ENCODE measurements around the gene GPBAR1.

Gene GPBAR1

DNA sequence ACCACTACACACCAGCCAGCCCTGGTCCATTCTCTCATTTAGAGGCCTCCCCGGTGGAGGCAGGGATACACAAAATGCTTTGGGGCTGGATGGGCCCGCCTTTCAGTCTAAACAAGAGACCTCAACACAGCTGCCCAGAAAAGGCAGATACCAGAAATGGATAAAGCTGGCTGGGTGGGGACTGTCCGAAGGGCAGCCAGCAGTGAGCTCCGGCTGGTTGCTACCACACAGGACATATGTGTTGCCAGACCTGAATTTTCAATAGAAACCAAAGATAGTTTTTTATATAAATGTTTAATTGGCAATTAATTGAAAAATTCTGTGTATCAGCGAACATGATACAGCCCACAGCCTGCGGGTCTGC, 1.4 kb downstream of the GPBAR1 start:
- Histone ChIP-seq H3K4me3 (IDR thresholded peaks at IDR 0.05; ENCODE audit: insufficient read depth, low read depth, low read length) (no peak overlapping the region), H2AFZ (ENCODE audit: low read depth) (no peak overlapping the region), H3K36me3 (ENCODE audit: insufficient read depth) (no peaks in the 10 kb centered on the region), H3K27me3 (ENCODE audit: insufficient read depth, low read depth) (no peaks in the 10 kb centered on the region), H3K4me2 (no peak overlapping the region), H3K9ac (no peak overlapping the region), H3K79me2 (ENCODE audit: insufficient read depth, low read depth) (no peaks in the 10 kb centered on the region), H3K27ac (no peak overlapping the region), H3K4me1 (ENCODE audit: low read depth, poor library complexity, severe bottlenecking) (peaks cover 27% of the 10 kb centered on the region), H4K20me1 (ENCODE audit: insufficient read depth) (no peaks in the 10 kb centered on the region)
- TF ChIP-seq, protein P1, sequence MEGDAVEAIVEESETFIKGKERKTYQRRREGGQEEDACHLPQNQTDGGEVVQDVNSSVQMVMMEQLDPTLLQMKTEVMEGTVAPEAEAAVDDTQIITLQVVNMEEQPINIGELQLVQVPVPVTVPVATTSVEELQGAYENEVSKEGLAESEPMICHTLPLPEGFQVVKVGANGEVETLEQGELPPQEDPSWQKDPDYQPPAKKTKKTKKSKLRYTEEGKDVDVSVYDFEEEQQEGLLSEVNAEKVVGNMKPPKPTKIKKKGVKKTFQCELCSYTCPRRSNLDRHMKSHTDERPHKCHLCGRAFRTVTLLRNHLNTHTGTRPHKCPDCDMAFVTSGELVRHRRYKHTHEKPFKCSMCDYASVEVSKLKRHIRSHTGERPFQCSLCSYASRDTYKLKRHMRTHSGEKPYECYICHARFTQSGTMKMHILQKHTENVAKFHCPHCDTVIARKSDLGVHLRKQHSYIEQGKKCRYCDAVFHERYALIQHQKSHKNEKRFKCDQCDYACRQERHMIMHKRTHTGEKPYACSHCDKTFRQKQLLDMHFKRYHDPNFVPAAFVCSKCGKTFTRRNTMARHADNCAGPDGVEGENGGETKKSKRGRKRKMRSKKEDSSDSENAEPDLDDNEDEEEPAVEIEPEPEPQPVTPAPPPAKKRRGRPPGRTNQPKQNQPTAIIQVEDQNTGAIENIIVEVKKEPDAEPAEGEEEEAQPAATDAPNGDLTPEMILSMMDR (conservative IDR thresholded peaks at IDR 0.05; ENCODE audit: low read depth, low read length): no peak

DNA sequence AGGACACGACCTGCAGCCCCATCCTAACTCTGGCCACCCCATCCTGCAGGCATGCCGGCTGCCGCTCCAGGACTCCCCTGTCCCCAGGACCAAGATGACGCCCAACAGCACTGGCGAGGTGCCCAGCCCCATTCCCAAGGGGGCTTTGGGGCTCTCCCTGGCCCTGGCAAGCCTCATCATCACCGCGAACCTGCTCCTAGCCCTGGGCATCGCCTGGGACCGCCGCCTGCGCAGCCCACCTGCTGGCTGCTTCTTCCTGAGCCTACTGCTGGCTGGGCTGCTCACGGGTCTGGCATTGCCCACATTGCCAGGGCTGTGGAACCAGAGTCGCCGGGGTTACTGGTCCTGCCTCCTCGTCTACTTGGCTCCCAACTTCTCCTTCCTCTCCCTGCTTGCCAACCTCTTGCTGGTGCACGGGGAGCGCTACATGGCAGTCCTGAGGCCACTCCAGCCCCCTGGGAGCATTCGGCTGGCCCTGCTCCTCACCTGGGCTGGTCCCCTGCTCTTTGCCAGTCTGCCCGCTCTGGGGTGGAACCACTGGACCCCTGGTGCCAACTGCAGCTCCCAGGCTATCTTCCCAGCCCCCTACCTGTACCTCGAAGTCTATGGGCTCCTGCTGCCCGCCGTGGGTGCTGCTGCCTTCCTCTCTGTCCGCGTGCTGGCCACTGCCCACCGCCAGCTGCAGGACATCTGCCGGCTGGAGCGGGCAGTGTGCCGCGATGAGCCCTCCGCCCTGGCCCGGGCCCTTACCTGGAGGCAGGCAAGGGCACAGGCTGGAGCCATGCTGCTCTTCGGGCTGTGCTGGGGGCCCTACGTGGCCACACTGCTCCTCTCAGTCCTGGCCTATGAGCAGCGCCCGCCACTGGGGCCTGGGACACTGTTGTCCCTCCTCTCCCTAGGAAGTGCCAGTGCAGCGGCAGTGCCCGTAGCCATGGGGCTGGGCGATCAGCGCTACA, 2.1 kb downstream of the GPBAR1 start:
- H3K27ac ChIP-seq: no peak overlapping the region

DNA sequence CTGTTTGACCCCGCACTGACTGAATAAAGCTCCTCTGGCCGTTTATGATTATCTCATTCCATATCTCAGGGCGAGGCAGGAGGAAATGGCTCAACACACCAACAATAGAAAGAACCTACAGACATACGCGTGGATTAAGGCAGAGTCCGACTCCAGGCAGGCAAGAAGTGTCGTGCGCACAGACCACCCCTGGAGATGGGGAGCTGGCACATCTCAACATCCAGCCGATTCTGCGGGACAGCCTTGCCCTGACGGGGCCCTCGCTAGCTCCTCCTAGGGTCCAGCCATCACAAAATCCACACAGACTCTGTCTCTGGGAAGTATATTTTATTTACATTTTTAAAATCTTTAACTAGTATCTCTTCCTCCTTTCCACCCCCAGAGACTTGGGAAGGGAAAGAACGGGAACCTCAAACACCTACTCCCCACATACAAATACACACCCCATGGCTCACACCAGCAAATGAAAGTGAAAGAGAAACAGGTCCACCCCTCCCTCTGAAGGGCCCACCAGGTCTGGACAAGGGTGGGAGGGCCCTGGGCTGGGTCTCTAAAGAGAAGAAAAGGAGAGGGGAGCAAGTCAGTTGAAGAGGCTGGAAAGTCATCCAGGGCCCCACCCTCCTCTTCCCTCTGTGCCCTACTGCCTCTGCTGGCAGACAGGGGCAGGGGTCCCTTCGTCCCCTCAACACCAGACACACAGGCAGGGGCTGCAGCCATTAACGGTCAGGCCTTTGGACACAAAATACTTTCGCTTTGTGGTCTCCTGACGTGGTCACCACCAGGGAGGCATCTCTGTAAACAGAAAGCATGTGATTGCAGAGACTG, 3.2 kb downstream of the GPBAR1 start:
- H3K9ac ChIP-seq: no peak overlapping the region
- H4K20me1 ChIP-seq (ENCODE audit: insufficient read depth): no peaks in the 10 kb centered on the region
- no peak overlapping the region for H3K27ac ChIP-seq
- H3K4me2 ChIP-seq: no peak overlapping the region
- H3K4me3 ChIP-seq (IDR thresholded peaks at IDR 0.05; ENCODE audit: insufficient read depth, low read depth, low read length): no peak overlapping the region
- H2AFZ ChIP-seq (ENCODE audit: low read depth): no peak overlapping the region
- H3K27me3 ChIP-seq (ENCODE audit: insufficient read depth, low read depth): no peaks in the 10 kb centered on the region
- TF ChIP-seq, protein P1 (conservative IDR thresholded peaks at IDR 0.05; ENCODE audit: low read depth, low read length): no peak
- peaks cover 3% of the 10 kb centered on the region; the same call in 1 of the 2 replicates for H3K79me2 ChIP-seq (ENCODE audit: insufficient read depth, low read depth)
- H3K36me3 ChIP-seq (ENCODE audit: insufficient read depth): no peaks in the 10 kb centered on the region
- peaks cover 15% of the 10 kb centered on the region for H3K4me1 ChIP-seq (ENCODE audit: low read depth, poor library complexity, severe bottlenecking)

More for the DNA sequence above, 2.1 kb downstream of the GPBAR1 start:
- no peak overlapping the region for H3K4me3 ChIP-seq (IDR thresholded peaks at IDR 0.05; ENCODE audit: insufficient read depth, low read depth, low read length)
- no peaks in the 10 kb centered on the region for H3K79me2 ChIP-seq (ENCODE audit: insufficient read depth, low read depth)
- no peak overlapping the region for H3K4me2 ChIP-seq
- H3K36me3 ChIP-seq (ENCODE audit: insufficient read depth): no peaks in the 10 kb centered on the region
- H3K27me3 ChIP-seq (ENCODE audit: insufficient read depth, low read depth): no peaks in the 10 kb centered on the region
- no peak overlapping the region for H3K9ac ChIP-seq
- no peaks in the 10 kb centered on the region for H4K20me1 ChIP-seq (ENCODE audit: insufficient read depth)
- TF ChIP-seq, protein P1 (conservative IDR thresholded peaks at IDR 0.05; ENCODE audit: low read depth, low read length): no peak
- H2AFZ ChIP-seq (ENCODE audit: low read depth): no peak overlapping the region
- peaks cover 20% of the 10 kb centered on the region for H3K4me1 ChIP-seq (ENCODE audit: low read depth, poor library complexity, severe bottlenecking)

DNA sequence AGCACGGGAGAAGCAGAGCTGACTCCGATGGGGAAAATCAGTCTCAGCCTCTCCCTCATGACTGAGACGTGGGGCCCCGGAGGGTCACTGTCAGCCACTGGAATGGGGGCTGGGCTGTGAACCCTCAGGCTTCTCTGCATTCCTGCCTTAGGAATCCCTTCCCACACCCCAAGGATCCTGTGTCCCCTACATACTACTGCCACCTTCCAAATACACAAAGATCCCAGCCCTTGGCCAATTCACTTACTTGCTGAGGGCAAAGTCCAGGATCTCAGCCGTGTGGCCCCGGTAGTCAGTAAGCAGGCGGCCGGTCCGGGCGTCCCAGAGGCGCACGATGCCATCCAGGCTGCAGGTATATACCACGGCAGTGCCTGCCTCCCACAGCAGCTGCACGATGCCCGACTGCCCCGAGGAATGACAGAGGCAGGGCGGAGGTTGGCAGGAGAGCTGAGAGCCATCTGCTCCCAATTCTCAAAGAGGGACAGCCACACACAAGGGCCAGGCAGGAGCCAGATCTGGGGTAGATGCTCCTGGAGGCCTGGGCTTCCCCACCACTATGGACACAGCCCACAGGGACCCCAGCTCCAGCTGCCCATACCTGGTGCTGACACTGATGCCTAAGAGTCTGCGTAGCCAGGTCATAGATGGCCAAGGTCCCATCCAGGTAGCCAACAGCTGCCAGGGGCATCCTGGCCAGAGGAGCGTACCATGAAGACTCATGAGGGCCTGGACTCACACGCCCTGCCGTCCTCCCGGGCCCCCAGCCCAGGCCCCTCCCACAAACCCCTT, 4.2 kb downstream of the GPBAR1 start:
- Histone ChIP-seq H4K20me1 (ENCODE audit: insufficient read depth) (no peaks in the 10 kb centered on the region), H3K36me3 (ENCODE audit: insufficient read depth) (no peaks in the 10 kb centered on the region), H3K9ac (no peak overlapping the region)

More for the DNA sequence above, 4.2 kb downstream of the GPBAR1 start:
- TF ChIP-seq, protein P1 (conservative IDR thresholded peaks at IDR 0.05; ENCODE audit: low read depth, low read length): no peak
- H3K79me2 ChIP-seq (ENCODE audit: insufficient read depth, low read depth): peaks cover 12% of the 10 kb centered on the region; the same call in 1 of the 2 replicates
- H3K27me3 ChIP-seq (ENCODE audit: insufficient read depth, low read depth): no peaks in the 10 kb centered on the region
- no peak overlapping the region for H3K4me3 ChIP-seq (IDR thresholded peaks at IDR 0.05; ENCODE audit: insufficient read depth, low read depth, low read length)
- H3K4me1 ChIP-seq (ENCODE audit: low read depth, poor library complexity, severe bottlenecking): peaks cover 16% of the 10 kb centered on the region
- no peak overlapping the region for H3K4me2 ChIP-seq
- H2AFZ ChIP-seq (ENCODE audit: low read depth): no peak overlapping the region
- H3K27ac ChIP-seq: no peak overlapping the region

Measured in KMS-11 (cell line).